Panc1 (cell line): ENCODE measurements around the gene SLC38A4. TPM values are rescaled to one million over a fixed set of nuclear protein-coding genes. Genes with fewer than 3 reads are reported as not detected.

ENCODE experiments used
- ATAC-seq: fragments of 200-7000 bp; cut with Tn5 transposase; 2 replicates; pipeline ENCODE4 v1.9.1; 2020; ENCODE audit warnings: mild to moderate bottlenecking, moderate library complexity
- BruUV-seq: library from RNA; stranded (reverse); fragments of 400-500 nt; replicated peaks from 2 replicates; lab custom pipeline; 2021; lab: Mats Ljungman, UMichigan
- CTCF ChIA-PET: fragments of 300-600 bp; sonication (Branson Sonifier 250); formaldehyde crosslinking; loops from one replicate; lab custom pipeline; 2022; ENCODE audit warnings: antibody characterized with exemption; lab: Charles Lee
- POLR2A ChIA-PET: fragments of 300-600 bp; sonication (Branson Sonifier 250); formaldehyde crosslinking; loops from one replicate; lab custom pipeline; 2022; ENCODE audit warnings: antibody characterized with exemption; lab: Charles Lee
- DNase-seq: peaks from one replicate; pipeline ENCODE4 v3.0.0-alpha.2; 2010; ENCODE audit warnings: low read depth, low spot score
- H3K27ac ChIP-seq: 2 replicates; pipeline ENCODE4 v1.5.1; 2011; ENCODE audit warnings: mild to moderate bottlenecking, low read length, inconsistent platforms
- H3K27me3 ChIP-seq: fragments of 200-500 bp; sonication (Bioruptor generic); 2 replicates; pipeline ENCODE4 v1.6.0; 2014; ENCODE audit warnings: low read length, inconsistent platforms; ENCODE audit not compliant: control insufficient read depth, insufficient read depth
- H3K36me3 ChIP-seq: fragments of 200-500 bp; sonication (Bioruptor generic); 2 replicates; pipeline ENCODE4 v1.5.1; 2014; ENCODE audit warnings: inconsistent platforms, mild to moderate bottlenecking, low read length, moderate library complexity; ENCODE audit not compliant: control insufficient read depth, insufficient read depth
- H3K4me1 ChIP-seq: 2 replicates; pipeline ENCODE4 v1.5.1; 2011; ENCODE audit warnings: inconsistent platforms, mild to moderate bottlenecking, low read length, moderate library complexity; ENCODE audit not compliant: control insufficient read depth, insufficient read depth
- H3K4me3 ChIP-seq, 2 experiments: 2 replicates each; pipeline ENCODE4 v1.5.1; 2011 to 2012; ENCODE audit warnings: low read depth in 2 of 2, low read length in 2 of 2, mild to moderate bottlenecking in 2 of 2, inconsistent platforms in 1 of 2, moderate library complexity in 1 of 2
- H3K9me3 ChIP-seq: fragments of 200-500 bp; sonication (Bioruptor generic); 2 replicates; pipeline ENCODE4 v1.5.1; 2014; ENCODE audit warnings: low read depth, mild to moderate bottlenecking, inconsistent platforms, low read length, moderate library complexity; ENCODE audit not compliant: control insufficient read depth, insufficient read depth
- CTCF ChIP-seq: fragments of 450-650 bp; IDR thresholded peaks from 2 replicates; pipeline ENCODE4 v1.5.1; 2017; ENCODE audit warnings: mild to moderate bottlenecking
- POLR2AphosphoS5 ChIP-seq: IDR thresholded peaks from 2 replicates; pipeline ENCODE4 v1.6.1; 2012; ENCODE audit warnings: mild to moderate bottlenecking, low read depth, low read length, moderate library complexity
- REST ChIP-seq, 2 experiments: IDR thresholded peaks; 2 replicates each; pipeline ENCODE4 v1.6.1; 2011 to 2012; ENCODE audit warnings: low read depth in 2 of 2, control low read depth in 1 of 2, low read length in 1 of 2, mild to moderate bottlenecking in 1 of 2, moderate library complexity in 1 of 2; ENCODE audit not compliant: insufficient read depth in 1 of 2
- SIN3A ChIP-seq: IDR thresholded peaks from 2 replicates; pipeline ENCODE4 v1.6.1; 2012; ENCODE audit warnings: low read depth, mild to moderate bottlenecking, low read length, moderate library complexity, borderline replicate concordance; ENCODE audit not compliant: insufficient read depth
- TCF7L2 ChIP-seq: IDR thresholded peaks from 2 replicates; pipeline ENCODE4 v1.6.1; 2011; ENCODE audit warnings: mild to moderate bottlenecking, low read depth, low read length, inconsistent platforms
- in situ Hi-C: cut with HindIII; loops from 2 replicates; pipeline ENCODE4 v1.10.0; 2016; ENCODE audit warnings: low sequenced_read_pairs, low pct_unique_long_range_greater_than_20kb
- intact Hi-C: fragments of 100-400 bp; cut with micrococcal nuclease; formaldehyde crosslinking; loops from one replicate; pipeline ENCODE4 v1.10.0; 2022; ENCODE audit not compliant: unreplicated experiment
- total RNA-seq: library from RNA; stranded (reverse); gene quantifications from one replicate; pipeline ENCODE4 v1.2.1, GENCODE V29; 2021; ENCODE audit not compliant: unreplicated experiment

SLC38A4 gene
- total RNA-seq, 1 experiment from 2014 or later = 2.5 TPM

GRCh38 chr12:46803517-46803916, 22.3 kb downstream of the SLC38A4 start:
- POLR2A ChIA-PET = interaction anchor here (0.7 kb wide), 1 partner anchor 163 kb away, joined by 8 read pairs; no protein-coding TSS in a partner anchor
- Histone ChIP-seq H3K4me1 (no peaks in the 10 kb centered on the region), H3K27me3 (no peaks in the 10 kb centered on the region), H3K4me3 (no peak overlapping the region; a peak in 1 of 4 replicates), H3K9me3 (no peaks in the 10 kb centered on the region), H3K36me3 (no peaks in the 10 kb centered on the region), H3K27ac (no peak overlapping the region)
- CTCF ChIA-PET = interaction anchor here (0.6 kb wide), 1 partner anchor 9 kb away, joined by 3 read pairs; no protein-coding TSS in a partner anchor
- ATAC-seq (no peak), DNase-seq (no peak)
- intact Hi-C loops (no loop called here), in situ Hi-C loops (no loop called here)
- BruUV-seq = no TSS peak
- no peak for TF ChIP-seq CTCF
- no peak for TF ChIP-seq SIN3A
- TF ChIP-seq REST (IDR thresholded peaks at IDR 0.05; ENCODE audit: insufficient read depth in 1 of 2, low read depth in 2 of 2, low read length in 1 of 2) = no peak
- no peak for TF ChIP-seq TCF7L2
- TF ChIP-seq POLR2AphosphoS5 = no peak

GRCh38 chr12:46801293-46801692, 24.5 kb downstream of the SLC38A4 start:
- Histone ChIP-seq H3K4me1 (no peaks in the 10 kb centered on the region), H3K27ac (no peak overlapping the region), H3K9me3 (no peaks in the 10 kb centered on the region), H3K36me3 (no peaks in the 10 kb centered on the region), H3K27me3 (no peaks in the 10 kb centered on the region), H3K4me3 (no peak overlapping the region)
- TF ChIP-seq TCF7L2 (no peak), POLR2AphosphoS5 (no peak), CTCF (no peak), REST (IDR thresholded peaks at IDR 0.05; ENCODE audit: insufficient read depth in 1 of 2, low read depth in 2 of 2, low read length in 1 of 2) (no peak), SIN3A (no peak)
- in situ Hi-C loops (no loop called here), intact Hi-C loops (no loop called here)
- DNase-seq (no peak), ATAC-seq (no peak)
- POLR2A ChIA-PET = no interaction called here
- CTCF ChIA-PET = no interaction called here
- no TSS peak for BruUV-seq
